Endothelial cell of umbilical vein (primary cell): Measurements from ENCODE around the gene CYP46A1. TPM values are rescaled to one million over a fixed set of nuclear protein-coding genes. Genes with fewer than 3 reads are reported as not detected.

Experiments
- BruUV-seq: library from RNA; stranded (reverse); fragments of 400-500 nt; replicated peaks from 2 replicates; lab custom pipeline; 2021; lab: Mats Ljungman, UMichigan
- CTCF ChIA-PET: fragments of 300-600, 350-600 bp; sonication (Branson Sonifier 250); formaldehyde crosslinking; loops from one replicate; lab custom pipeline; 2021; ENCODE audit warnings: antibody characterized with exemption, inconsistent platforms; lab: Charles Lee
- POLR2A ChIA-PET: fragments of 300-600, 350-600 bp; sonication (Branson Sonifier 250); formaldehyde crosslinking; loops from one replicate; lab custom pipeline; 2021; ENCODE audit warnings: antibody characterized with exemption, inconsistent platforms; lab: Charles Lee
- DNase-seq: peaks from one replicate; pipeline ENCODE4 v3.0.0-alpha.2; 2011; ENCODE audit warnings: low read depth, low spot score
- FAIRE-seq: peaks from 2 replicates; lab custom pipeline; 2011; peaks lifted over from hg19 to GRCh38; lab: Jason Lieb, UNC
- H2AFZ ChIP-seq: 2 replicates; pipeline ENCODE4 v1.6.0; 2012; ENCODE audit warnings: low read depth, low read length, control low read depth, inconsistent platforms
- H3K27ac ChIP-seq: 2 replicates; pipeline ENCODE4 v1.5.1; 2011; ENCODE audit warnings: low read depth, mild to moderate bottlenecking, control low read depth, low read length, moderate library complexity; ENCODE audit not compliant: insufficient read depth
- H3K27me3 ChIP-seq, 2 experiments: 2 replicates each; pipeline versions ENCODE4 v1.6.0 to v1.6.1; 2011; ENCODE audit warnings: low read length in 2 of 2, mixed read lengths in 1 of 2; ENCODE audit not compliant: control insufficient read depth in 2 of 2, insufficient read depth in 2 of 2
- H3K36me3 ChIP-seq, 2 experiments: 2 replicates in 1 of 2; 3 replicates in 1 of 2; pipeline ENCODE4 v1.5.1; 2011; ENCODE audit warnings: low read length in 2 of 2, mild to moderate bottlenecking in 1 of 2, moderate library complexity in 1 of 2; ENCODE audit not compliant: control insufficient read depth in 2 of 2, insufficient read depth in 2 of 2; ENCODE audit errors: extremely low read depth in 1 of 2
- H3K4me1 ChIP-seq: 3 replicates; pipeline ENCODE4 v1.5.1; 2011; ENCODE audit warnings: mild to moderate bottlenecking, low read length; ENCODE audit not compliant: control insufficient read depth, insufficient read depth; ENCODE audit errors: extremely low read depth
- H3K4me2 ChIP-seq: 2 replicates; pipeline ENCODE4 v1.6.1; 2011; ENCODE audit warnings: low read length, control low read depth, mixed read lengths; ENCODE audit not compliant: insufficient read depth
- H3K4me3 ChIP-seq, 3 experiments: fragments of 200-600 bp in 1 of 3; sonication (generic), shearing (Covaris generic) in 1 of 3; replicated peaks in 1 of 3; 2 replicates each; pipeline ENCODE4 v1.5.1; 2011 to 2016; ENCODE audit warnings: control low read depth in 3 of 3, low read length in 3 of 3, mild to moderate bottlenecking in 2 of 3, inconsistent platforms in 1 of 3, low read depth in 1 of 3, moderate library complexity in 1 of 3; ENCODE audit not compliant: insufficient read depth in 1 of 3
- H3K79me2 ChIP-seq: 2 replicates; pipeline ENCODE4 v1.6.0; 2012; ENCODE audit warnings: low read length, inconsistent platforms; ENCODE audit not compliant: control insufficient read depth, insufficient read depth
- H3K9ac ChIP-seq: replicated peaks from 2 replicates; pipeline ENCODE3; 2011; ENCODE audit warnings: low read length, control low read depth; ENCODE audit not compliant: insufficient read depth; ENCODE audit errors: extremely low read depth
- H3K9me1 ChIP-seq: replicated peaks from 3 replicates; pipeline ENCODE4 v1.6.0; 2011; ENCODE audit warnings: mild to moderate bottlenecking, low read length; ENCODE audit not compliant: control insufficient read depth, insufficient read depth; ENCODE audit errors: extremely low read depth
- H3K9me3 ChIP-seq: replicated peaks from 2 replicates; pipeline ENCODE4 v1.5.1; 2012; ENCODE audit warnings: low read length, inconsistent platforms; ENCODE audit not compliant: control insufficient read depth, insufficient read depth
- H4K20me1 ChIP-seq: replicated peaks from 2 replicates; pipeline ENCODE3; 2011; ENCODE audit warnings: mild to moderate bottlenecking, low read length; ENCODE audit not compliant: control insufficient read depth, insufficient read depth; ENCODE audit errors: extremely low read depth
- EZH2 ChIP-seq: IDR thresholded peaks from 2 replicates; pipeline ENCODE4 v1.6.1; 2012; ENCODE audit warnings: borderline replicate concordance, low read depth, mild to moderate bottlenecking, moderate library complexity, low read length, inconsistent platforms; ENCODE audit not compliant: severe bottlenecking
- GATA2 ChIP-seq: IDR thresholded peaks from 2 replicates; pipeline ENCODE4 v1.7.0; 2011; ENCODE audit warnings: low read depth, mild to moderate bottlenecking, moderate library complexity, mixed read lengths, low read length; ENCODE audit not compliant: insufficient read length, insufficient read depth
- POLR2A ChIP-seq: IDR thresholded peaks from 2 replicates; pipeline ENCODE4 v1.6.1; 2012; ENCODE audit warnings: low read depth, mild to moderate bottlenecking, control low read depth, low read length
- POLR2AphosphoS5 ChIP-seq: IDR thresholded peaks from 2 replicates; pipeline ENCODE4 v1.6.1; 2012; ENCODE audit warnings: low read depth, mild to moderate bottlenecking, control low read depth, low read length, moderate library complexity; ENCODE audit not compliant: insufficient read depth
- dilution Hi-C: fragments of 300-500 bp; cut with MboI; formaldehyde crosslinking; loops from one replicate; pipeline ENCODE4 v1.15.0; 2019; ENCODE audit warnings: low sequenced_read_pairs; ENCODE audit not compliant: extremely low pct_ligation_motif_present
- intact Hi-C: fragments of 100-400 bp; cut with micrococcal nuclease; formaldehyde crosslinking; loops from one replicate; pipeline ENCODE4 v1.10.0; 2022
- polyA plus RNA-seq, 4 experiments: library from polyadenylated mRNA; depleted of rRNA in 3 of 4; stranded (reverse) in 3 of 4; unstranded in 1 of 4; fragments of >200 nt; gene quantifications; 2 replicates each; pipeline versions ENCODE4 v1.2.1 to v1.2.3, GENCODE V29; 2011 to 2012; ENCODE audit warnings: missing spikeins in 1 of 4
- total RNA-seq: library from RNA; stranded (reverse); gene quantifications from 2 replicates; pipeline ENCODE4 v1.2.3, GENCODE V29; 2021
- TF ChIP-seq, protein P1 (sequence below): IDR thresholded peaks from 2 replicates; pipeline ENCODE4 v1.6.1; 2011; ENCODE audit not compliant: insufficient read depth, insufficient read length
- TF ChIP-seq, protein P2 (sequence below), 2 donors: IDR thresholded peaks; 1 replicate in 1 of 2; 2 replicates in 1 of 2; pipeline ENCODE4 v1.5.1; 2011; ENCODE audit warnings: low read length in 2 of 2, mild to moderate bottlenecking in 2 of 2, moderate library complexity in 2 of 2, control low read depth in 1 of 2, inconsistent platforms in 1 of 2, low read depth in 1 of 2; ENCODE audit not compliant: insufficient read depth in 1 of 2; ENCODE audit errors: extremely low read depth in 1 of 2

Gene CYP46A1
- total and polyA plus RNA-seq, 2 donors (not counting 3 experiments of a cell fraction or from before 2014, with no cell fraction given) = 0.03 to 0.24 TPM

DNA sequence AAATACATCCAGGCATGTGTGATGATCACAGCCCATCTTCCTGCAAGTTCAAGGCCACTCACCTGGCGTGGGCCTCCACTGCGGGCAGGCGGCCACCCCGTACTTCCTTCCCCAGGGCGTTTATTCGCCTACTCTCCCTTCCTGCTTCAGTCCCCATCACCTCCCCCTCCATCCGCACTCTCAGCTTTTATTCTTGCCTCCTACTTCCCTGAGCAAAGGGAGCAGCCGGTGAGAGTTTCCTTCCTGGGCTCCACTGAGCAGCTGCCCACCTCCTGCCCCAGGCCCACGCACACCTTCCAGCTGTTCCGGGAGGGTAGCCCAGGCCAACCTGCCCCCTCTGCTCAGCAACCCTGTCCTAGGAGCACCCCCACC is 4.1 kb downstream of the CYP46A1 start:
- Histone ChIP-seq H3K4me2 (no peak overlapping the region), H3K9ac (no peak overlapping the region), H4K20me1 (no peaks in the 10 kb centered on the region), H3K9me1 (no peaks in the 10 kb centered on the region), H3K27me3 (peaks cover 7 to 26% of the 10 kb centered on the region in 2 experiments), H3K4me3 (no peak overlapping the region), H3K27ac (no peak overlapping the region), H3K9me3 (no peaks in the 10 kb centered on the region), H2AFZ (no peak overlapping the region), H3K79me2 (no peaks in the 10 kb centered on the region), H3K4me1 (peaks cover 3% of the 10 kb centered on the region), H3K36me3 (no peaks in the 10 kb centered on the region)
- intact Hi-C loops (no loop called here), dilution Hi-C loops (no loop called here)
- no TSS peak for BruUV-seq
- FAIRE-seq (no peak), DNase-seq (no peak)
- POLR2A ChIA-PET = no interaction called here
- no peak for TF ChIP-seq EZH2
- TF ChIP-seq GATA2 = no peak
- no peak for TF ChIP-seq POLR2AphosphoS5
- TF ChIP-seq POLR2A = no peak
- TF ChIP-seq, protein P1, sequence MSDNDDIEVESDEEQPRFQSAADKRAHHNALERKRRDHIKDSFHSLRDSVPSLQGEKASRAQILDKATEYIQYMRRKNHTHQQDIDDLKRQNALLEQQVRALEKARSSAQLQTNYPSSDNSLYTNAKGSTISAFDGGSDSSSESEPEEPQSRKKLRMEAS = no peak
- TF ChIP-seq, protein P2, sequence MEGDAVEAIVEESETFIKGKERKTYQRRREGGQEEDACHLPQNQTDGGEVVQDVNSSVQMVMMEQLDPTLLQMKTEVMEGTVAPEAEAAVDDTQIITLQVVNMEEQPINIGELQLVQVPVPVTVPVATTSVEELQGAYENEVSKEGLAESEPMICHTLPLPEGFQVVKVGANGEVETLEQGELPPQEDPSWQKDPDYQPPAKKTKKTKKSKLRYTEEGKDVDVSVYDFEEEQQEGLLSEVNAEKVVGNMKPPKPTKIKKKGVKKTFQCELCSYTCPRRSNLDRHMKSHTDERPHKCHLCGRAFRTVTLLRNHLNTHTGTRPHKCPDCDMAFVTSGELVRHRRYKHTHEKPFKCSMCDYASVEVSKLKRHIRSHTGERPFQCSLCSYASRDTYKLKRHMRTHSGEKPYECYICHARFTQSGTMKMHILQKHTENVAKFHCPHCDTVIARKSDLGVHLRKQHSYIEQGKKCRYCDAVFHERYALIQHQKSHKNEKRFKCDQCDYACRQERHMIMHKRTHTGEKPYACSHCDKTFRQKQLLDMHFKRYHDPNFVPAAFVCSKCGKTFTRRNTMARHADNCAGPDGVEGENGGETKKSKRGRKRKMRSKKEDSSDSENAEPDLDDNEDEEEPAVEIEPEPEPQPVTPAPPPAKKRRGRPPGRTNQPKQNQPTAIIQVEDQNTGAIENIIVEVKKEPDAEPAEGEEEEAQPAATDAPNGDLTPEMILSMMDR (IDR thresholded peaks at IDR 0.05; ENCODE audit: extremely low read depth in 1 of 2, insufficient read depth in 1 of 2, low read depth in 1 of 2, low read length in 2 of 2) = no peak
- CTCF ChIA-PET = interaction anchor here (0.6 to 1.8 kb wide), 19 partner anchors 9 to 317 kb away, joined by 3 to 14 read pairs (median 4); no protein-coding TSS in a partner anchor
